AG04450 (cell line): ENCODE results near the gene ZNF397. TPM values are rescaled to one million over a fixed set of nuclear protein-coding genes. Genes with fewer than 3 reads are reported as not detected.
"Not testable (repeated sequence)": the region's sequence is repeated elsewhere in the genome, so short reads cannot be mapped to it uniquely, and the experiment has no call there.

Experiments
- CTCF ChIA-PET: fragments of 300-600, 350-600 bp; formaldehyde crosslinking; extraction: SDS; loops from one replicate; lab custom pipeline; 2022; ENCODE audit warnings: antibody characterized with exemption, inconsistent platforms; lab: Charles Lee
- POLR2A ChIA-PET: fragments of 350-600 bp; formaldehyde crosslinking; extraction: SDS; loops from one replicate; lab custom pipeline; 2021; ENCODE audit warnings: antibody characterized with exemption, inconsistent platforms; lab: Yijun Ruan, JAX
- DNase-seq: peaks from one replicate; pipeline ENCODE4 v3.0.0-alpha.2; 2011; ENCODE audit warnings: low read depth, low spot score
- H3K27ac ChIP-seq: one replicate; pipeline ENCODE4 v1.5.1; 2012; ENCODE audit warnings: low read depth, low read length, control low read depth
- H3K27me3 ChIP-seq: one replicate; pipeline ENCODE4 v1.6.0; 2012; ENCODE audit warnings: low read length; ENCODE audit not compliant: control insufficient read depth, insufficient read depth
- H3K4me3 ChIP-seq: 2 replicates; pipeline ENCODE4 v1.5.1; 2011; ENCODE audit warnings: mild to moderate bottlenecking, low read depth, low read length, control low read depth
- H3K9me3 ChIP-seq: 2 replicates; pipeline ENCODE4 v1.5.1; 2012; ENCODE audit warnings: low read length; ENCODE audit not compliant: control insufficient read depth, insufficient read depth
- CTCF ChIP-seq: IDR thresholded peaks from 2 replicates; pipeline ENCODE4 v1.5.1; 2011; ENCODE audit warnings: low read depth, low read length, control low read depth, inconsistent platforms
- polyA plus RNA-seq: library from polyadenylated mRNA; depleted of rRNA; stranded (reverse); fragments of >200 nt; gene quantifications from 2 replicates; pipeline ENCODE4 v1.2.3, GENCODE V29; 2011

Gene ZNF397
- polyA plus RNA-seq, 1 experiment, result 11.0 TPM

GRCh38 chr18:35215026-35215425, 25.8 kb upstream of the ZNF397 start:
- Histone ChIP-seq H3K27me3 (peaks cover 5% of the 10 kb centered on the region), H3K9me3 (no peaks in the 10 kb centered on the region), H3K27ac (no peak overlapping the region), H3K4me3 (no peak overlapping the region)
- ChIA-PET POLR2A (no interaction called here), CTCF (no interaction called here)
- no peak for DNase-seq
- TF ChIP-seq CTCF, result no peak

GRCh38 chr18:35216611-35217010, 24.2 kb upstream of the ZNF397 start:
- H3K4me3 ChIP-seq, H3K9me3 ChIP-seq, H3K27ac ChIP-seq, H3K27me3 ChIP-seq, CTCF ChIA-PET, DNase-seq, POLR2A ChIA-PET: not testable (repeated sequence)

- H3K9me3 ChIP-seq, CTCF ChIA-PET, DNase-seq, H3K4me3 ChIP-seq, H3K27me3 ChIP-seq, POLR2A ChIA-PET, H3K27ac ChIP-seq: not testable (repeated sequence)
Measured at GRCh38 chr18:35219331-35219730, 21.5 kb upstream of the ZNF397 start.

- TF ChIP-seq CTCF, result no peak
- Histone ChIP-seq H3K4me3 (no peak overlapping the region), H3K27ac (no peak overlapping the region), H3K9me3 (no peaks in the 10 kb centered on the region), H3K27me3 (peaks cover 3% of the 10 kb centered on the region)
- no peak for DNase-seq
- CTCF ChIA-PET, result no interaction called here
- POLR2A ChIA-PET, result no interaction called here
Measured at GRCh38 chr18:35220424-35220823, 20.4 kb upstream of the ZNF397 start.

DNA sequence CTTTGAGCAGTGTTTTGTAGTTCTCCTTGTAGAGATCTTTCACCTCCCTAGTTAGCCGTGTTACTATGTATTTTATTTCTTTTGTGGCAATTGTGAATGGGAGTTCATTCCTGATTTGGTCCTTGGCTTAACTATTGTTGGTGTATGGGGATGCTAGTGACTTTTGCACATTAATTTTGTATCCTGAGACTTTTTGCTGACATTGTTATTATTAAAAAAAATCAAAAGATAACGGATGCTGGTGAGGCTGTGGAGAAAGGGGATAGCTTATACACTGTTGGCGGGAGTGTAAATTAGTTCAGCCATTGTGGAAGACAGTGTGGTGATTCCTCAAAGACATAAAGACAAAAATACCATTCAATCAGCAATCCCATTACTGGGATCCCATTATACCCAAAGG, 17.0 kb upstream of the ZNF397 start:
- POLR2A ChIA-PET, result no interaction called here
- Histone ChIP-seq H3K9me3 (no peaks in the 10 kb centered on the region), H3K27me3 (peaks cover 3% of the 10 kb centered on the region), H3K27ac (no peak overlapping the region), H3K4me3 (no peak overlapping the region)
- TF ChIP-seq CTCF, result no peak
- CTCF ChIA-PET, result no interaction called here
- DNase-seq, result no peak

DNA sequence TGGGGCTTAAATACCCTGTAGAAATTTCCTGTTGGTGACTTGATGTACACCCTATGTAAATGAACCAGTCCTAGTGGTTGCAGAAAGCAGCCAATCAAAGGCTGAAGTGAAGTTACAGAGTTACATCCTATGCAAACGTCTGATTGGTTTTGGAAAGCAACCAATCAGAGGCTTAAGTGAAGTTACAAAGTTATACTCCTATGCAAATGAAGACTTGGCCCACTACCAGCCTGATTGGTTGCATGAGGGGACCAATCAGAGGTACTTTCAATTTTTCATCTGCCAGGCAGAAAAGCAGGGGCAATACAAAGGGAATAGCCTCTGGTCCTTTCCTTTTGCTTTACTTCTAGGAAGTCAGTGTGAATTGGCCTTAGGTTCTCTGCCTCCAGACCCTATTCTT, 13.6 kb upstream of the ZNF397 start:
- TF ChIP-seq CTCF, result no peak
- Histone ChIP-seq H3K4me3 (no peak overlapping the region), H3K27me3 (peaks cover 3% of the 10 kb centered on the region), H3K27ac (no peak overlapping the region), H3K9me3 (no peaks in the 10 kb centered on the region)
- ChIA-PET CTCF (interaction anchor here (1.9 kb wide), 1 partner anchor 128 kb away, joined by 6 read pairs; no protein-coding TSS in a partner anchor), POLR2A (no interaction called here)
- no peak for DNase-seq
